HG03039 (cell line): Measurements from ENCODE around the gene HEY2.
"Not testable (repeated sequence)": the region's sequence is repeated elsewhere in the genome, so short reads cannot be mapped to it uniquely, and the experiment has no call there.

Experiments
- ATAC-seq: cut with Tn5 transposase; IDR thresholded peaks from one replicate; pipeline ENCODE4 v1.9.1; 2021; ENCODE audit warnings: mild to moderate bottlenecking, moderate library complexity; ENCODE audit not compliant: unreplicated experiment

The HEY2 gene

GRCh38 chr6:125765944-125766343 is 16.5 kb downstream of the HEY2 start:
- ATAC-seq, result no peak

- no peak for ATAC-seq
Observed at GRCh38 chr6:125766641-125767040, 17.2 kb downstream of the HEY2 start.

GRCh38 chr6:125769147-125769783 is 19.8 kb downstream of the HEY2 start:
- ATAC-seq, result no peak

- no peak for ATAC-seq
Observed at GRCh38 chr6:125773387-125774341, 24.2 kb downstream of the HEY2 start.

GRCh38 chr6:125776107-125776826 is 26.8 kb downstream of the HEY2 start:
- not testable (repeated sequence) for ATAC-seq

- ATAC-seq, result peak; percentile 87
Observed at GRCh38 chr6:125779924-125780539, 30.6 kb downstream of the HEY2 start.

- peak; percentile 66 for ATAC-seq
Observed at GRCh38 chr6:125780540-125781313, 31.3 kb downstream of the HEY2 start.

- peak; percentile 32 for ATAC-seq
Observed at GRCh38 chr6:125781314-125781868, 32.0 kb downstream of the HEY2 start.

- no peak for ATAC-seq
Observed at GRCh38 chr6:125784365-125784764, 34.9 kb downstream of the HEY2 start.

- no peak for ATAC-seq
Observed at GRCh38 chr6:125787791-125788190, 38.4 kb downstream of the HEY2 start.

GRCh38 chr6:125789167-125789566 is 39.7 kb downstream of the HEY2 start:
- no peak for ATAC-seq

- peak; percentile 20 for ATAC-seq
Observed at GRCh38 chr6:125789576-125790357, 40.3 kb downstream of the HEY2 start.

GRCh38 chr6:125790358-125791150 is 41.1 kb downstream of the HEY2 start, which contains the start of gene NCOA7:
Gene NCOA7 (plus strand): TSS chr6:125790960. CDS start chr6:125815355, 24,395 bp downstream.
- ATAC-seq, result peak; percentile 63

- ATAC-seq, result no peak
Observed at GRCh38 chr6:125791151-125791819, 41.9 kb downstream of the HEY2 start.

GRCh38 chr6:125791820-125792165 is 42.4 kb downstream of the HEY2 start:
- no peak for ATAC-seq

- ATAC-seq, result no peak
Observed at GRCh38 chr6:125792172-125792571, 42.7 kb downstream of the HEY2 start.

GRCh38 chr6:125792680-125793079 is 43.2 kb downstream of the HEY2 start:
- no peak for ATAC-seq

- ATAC-seq, result no peak
Observed at GRCh38 chr6:125793280-125793679, 43.8 kb downstream of the HEY2 start.
